HCT116 (cell line): ENCODE data around the gene MTHFD2L. TPM values are rescaled to one million over a fixed set of nuclear protein-coding genes. Genes with fewer than 3 reads are reported as not detected.

Source experiments
- ATAC-seq: fragments of 200-7000 bp; cut with Tn5 transposase; 2 replicates; pipeline ENCODE4 v1.9.1; 2020; ENCODE audit warnings: mild to moderate bottlenecking, moderate library complexity
- BruUV-seq: library from RNA; stranded (reverse); fragments of 400-500 nt; replicated peaks from 2 replicates; lab custom pipeline; 2021; lab: Mats Ljungman, UMichigan
- CTCF ChIA-PET: fragments of 300-600 bp; sonication (Branson Sonifier 250); formaldehyde crosslinking; loops from one replicate; lab custom pipeline; 2021; ENCODE audit warnings: antibody characterized with exemption; lab: Charles Lee
- POLR2A ChIA-PET: fragments of 300-600, 350-600 bp; sonication (Branson Sonifier 250); formaldehyde crosslinking; loops from one replicate; lab custom pipeline; 2021; ENCODE audit warnings: antibody characterized with exemption; lab: Charles Lee
- RAD21 ChIA-PET, 2 experiments: fragments of 300-600 bp; sonication (Branson Sonifier 250); formaldehyde crosslinking; loops; one replicate each; lab custom pipeline; 2023; ENCODE audit warnings: low total read pairs in 2 of 2; ENCODE audit not compliant: uncharacterized antibody in 2 of 2, unreplicated experiment in 2 of 2, low non-redundant PET in 1 of 2; lab: Charles Lee
- DNase-seq: peaks from one replicate; pipeline ENCODE4 v3.0.0-alpha.2; 2010; ENCODE audit warnings: low read depth, low spot score
- H2AFZ ChIP-seq: fragments of 200-600 bp; shearing (Covaris generic), sonication (generic); 2 replicates; pipeline ENCODE4 v1.6.1; 2017; ENCODE audit warnings: low read depth, mixed run types, mixed read lengths, antibody characterized with exemption, low read length; ENCODE audit not compliant: poor library complexity, severe bottlenecking
- H3K27ac ChIP-seq: 2 replicates; pipeline ENCODE4 v1.5.1; 2012; ENCODE audit warnings: low read depth, low read length
- H3K27me3 ChIP-seq: fragments of 200-600 bp; sonication (generic); 2 replicates; pipeline ENCODE4 v1.6.1; 2016; ENCODE audit warnings: mixed run types, low read length, mixed read lengths; ENCODE audit not compliant: insufficient read depth
- H3K36me3 ChIP-seq, 2 experiments: fragments of 200-500 bp in 1 of 2; fragments of 200-600 bp in 1 of 2; sonication (Bioruptor generic) in 1 of 2; sonication (generic) in 1 of 2; 2 replicates each; pipeline versions ENCODE4 v1.5.1 to v1.6.1; 2014 to 2016; ENCODE audit warnings: low read length in 2 of 2, inconsistent platforms in 1 of 2, mixed read lengths in 1 of 2, mixed run types in 1 of 2; ENCODE audit not compliant: insufficient read depth in 2 of 2, control insufficient read depth in 1 of 2
- H3K4me1 ChIP-seq, 2 experiments: fragments of 200-600 bp in 1 of 2; sonication (generic) in 1 of 2; 2 replicates each; pipeline versions ENCODE4 v1.5.1 to v1.6.1; 2012 to 2017; ENCODE audit warnings: low read length in 2 of 2, inconsistent platforms in 1 of 2, mild to moderate bottlenecking in 1 of 2, mixed read lengths in 1 of 2, mixed run types in 1 of 2, moderate library complexity in 1 of 2; ENCODE audit not compliant: insufficient read depth in 2 of 2, control insufficient read depth in 1 of 2
- H3K4me2 ChIP-seq: fragments of 200-600 bp; sonication (generic); 2 replicates; pipeline ENCODE4 v1.6.1; 2017; ENCODE audit warnings: mixed run types, low read length, mixed read lengths
- H3K4me3 ChIP-seq, 2 experiments: fragments of 200-600 bp in 1 of 2; sonication (generic) in 1 of 2; replicated peaks in 1 of 2; 2 replicates each; pipeline ENCODE4 v1.5.1; 2011 to 2016; ENCODE audit warnings: low read length in 2 of 2, control low read depth in 1 of 2, low read depth in 1 of 2, mild to moderate bottlenecking in 1 of 2, mixed read lengths in 1 of 2, mixed run types in 1 of 2
- H3K79me2 ChIP-seq: fragments of 200-600 bp; sonication (generic); 2 replicates; pipeline ENCODE4 v1.6.1; 2017; ENCODE audit warnings: mild to moderate bottlenecking, mixed run types, low read length, moderate library complexity, mixed read lengths; ENCODE audit not compliant: insufficient read depth
- H3K9ac ChIP-seq: fragments of 200-600 bp; sonication (generic); 2 replicates; pipeline ENCODE4 v1.6.1; 2016; ENCODE audit warnings: low read length, mixed read lengths
- H3K9me2 ChIP-seq: fragments of 200-600 bp; sonication (generic), shearing (Covaris generic); 2 replicates; pipeline ENCODE4 v1.6.1; 2017; ENCODE audit warnings: mixed run types, mild to moderate bottlenecking, moderate library complexity; ENCODE audit not compliant: insufficient read depth
- H3K9me3 ChIP-seq, 2 experiments: fragments of 200-500 bp in 1 of 2; fragments of 200-600 bp in 1 of 2; sonication (Bioruptor generic) in 1 of 2; sonication (generic) in 1 of 2; 2 replicates each; pipeline ENCODE4 v1.6.1; 2014 to 2017; ENCODE audit warnings: low read length in 2 of 2, mixed read lengths in 2 of 2, inconsistent platforms in 1 of 2, low read depth in 1 of 2, mild to moderate bottlenecking in 1 of 2, mixed run types in 1 of 2, moderate library complexity in 1 of 2; ENCODE audit not compliant: control insufficient read depth in 1 of 2, insufficient read depth in 1 of 2
- H4K20me1 ChIP-seq: fragments of 200-600 bp; sonication (generic), shearing (Covaris generic); 2 replicates; pipeline ENCODE4 v1.6.1; 2017; ENCODE audit warnings: mixed run types, mild to moderate bottlenecking, moderate library complexity; ENCODE audit not compliant: insufficient read depth
- CBX3 ChIP-seq: IDR thresholded peaks from 2 replicates; pipeline ENCODE4 v1.6.1; 2012; ENCODE audit warnings: low read depth
- EGR1 ChIP-seq: IDR thresholded peaks from 2 replicates; pipeline ENCODE4 v1.6.1; 2012; ENCODE audit warnings: low read depth
- ELF1 ChIP-seq: IDR thresholded peaks from 2 replicates; pipeline ENCODE4 v1.6.1; 2012; ENCODE audit warnings: low read depth, borderline replicate concordance
- JUND ChIP-seq: IDR thresholded peaks from 2 replicates; pipeline ENCODE4 v1.6.1; 2012
- POLR2AphosphoS5 ChIP-seq: IDR thresholded peaks from 2 replicates; pipeline ENCODE4 v1.6.1; 2011; ENCODE audit warnings: mild to moderate bottlenecking, low read depth, low read length, moderate library complexity
- RAD21 ChIP-seq: IDR thresholded peaks from 2 replicates; pipeline ENCODE4 v1.6.1; 2012; ENCODE audit warnings: low read depth, mild to moderate bottlenecking
- SIN3A ChIP-seq: IDR thresholded peaks from 2 replicates; pipeline ENCODE4 v1.6.1; 2012; ENCODE audit warnings: low read depth
- SP1 ChIP-seq: IDR thresholded peaks from 2 replicates; pipeline ENCODE4 v1.6.1; 2012; ENCODE audit warnings: low read depth
- SRF ChIP-seq: IDR thresholded peaks from 2 replicates; pipeline ENCODE4 v1.6.1; 2012; ENCODE audit warnings: low read depth
- TCF7L2 ChIP-seq: IDR thresholded peaks from 2 replicates; pipeline ENCODE4 v1.7.0; 2011; ENCODE audit warnings: borderline replicate concordance, inconsistent platforms; ENCODE audit not compliant: insufficient read depth, insufficient read length; ENCODE audit errors: extremely low read depth
- ZFX ChIP-seq: fragments of 450-650 bp; IDR thresholded peaks from 2 replicates; pipeline ENCODE4 v1.6.1; 2017
- ZNF274 ChIP-seq: fragments of 200-500 bp; sonication (Bioruptor generic); IDR thresholded peaks from 2 replicates; pipeline ENCODE4 v1.6.1; 2014; ENCODE audit warnings: mild to moderate bottlenecking, low read depth, low read length, inconsistent platforms
- intact Hi-C: fragments of 100-400 bp; cut with micrococcal nuclease; formaldehyde crosslinking; loops from 2 replicates; pipeline ENCODE4 v1.10.0; 2022
- total RNA-seq: library from RNA; stranded (reverse); gene quantifications from one replicate; pipeline ENCODE4 v1.2.1, GENCODE V29; 2021; ENCODE audit not compliant: unreplicated experiment
- TF ChIP-seq, protein P1 (sequence below), 3 experiments: fragments of 200-600 bp in 1 of 3; sonication (generic) in 1 of 3; IDR thresholded peaks in 2 of 3; conservative IDR thresholded peaks in 1 of 3; 2 replicates each; pipeline ENCODE4 v1.5.1; 2012 to 2017; ENCODE audit warnings: low read depth in 2 of 3, low read length in 2 of 3, antibody characterized with exemption in 1 of 3, borderline replicate concordance in 1 of 3, control low read depth in 1 of 3, mild to moderate bottlenecking in 1 of 3, mixed read lengths in 1 of 3, mixed run types in 1 of 3, moderate library complexity in 1 of 3; ENCODE audit not compliant: insufficient read depth in 1 of 3
- TF ChIP-seq, protein P2 (sequence below): IDR thresholded peaks from 2 replicates; pipeline ENCODE4 v1.6.1; 2012
- TF ChIP-seq, protein P3 (sequence below): IDR thresholded peaks from 2 replicates; pipeline ENCODE4 v1.6.1; 2012; ENCODE audit warnings: low read depth

Gene MTHFD2L
- total RNA-seq, 1 experiment from 2014 or later, result 15.0 TPM

DNA sequence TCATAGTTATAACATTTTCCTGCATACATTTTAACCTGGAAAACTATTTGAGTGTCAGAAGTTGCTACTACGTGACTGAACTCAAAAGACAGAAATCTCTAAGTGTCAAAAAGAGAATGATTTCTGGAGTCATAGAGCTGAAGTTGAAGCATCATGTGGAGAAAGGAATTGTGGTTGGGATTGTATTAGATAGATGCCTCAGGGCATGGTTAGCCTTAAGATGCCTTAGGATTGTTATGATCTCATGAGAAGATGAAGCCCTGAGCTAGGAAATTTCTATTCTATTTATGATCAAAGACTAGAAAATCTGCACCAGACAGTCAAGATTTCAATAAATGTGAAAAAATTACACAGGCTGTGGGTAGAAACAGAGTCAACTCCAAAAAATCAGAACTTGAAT, 170.6 kb downstream of the MTHFD2L start:
- Histone ChIP-seq H3K9me3 (no peaks in the 10 kb centered on the region), H2AFZ (no peak overlapping the region), H3K9ac (no peak overlapping the region), H3K4me3 (no peak overlapping the region), H3K27me3 (no peaks in the 10 kb centered on the region), H4K20me1 (no peaks in the 10 kb centered on the region), H3K36me3 (no peaks in the 10 kb centered on the region), H3K4me2 (no peak overlapping the region), H3K27ac (no peak overlapping the region), H3K79me2 (no peaks in the 10 kb centered on the region), H3K9me2 (no peaks in the 10 kb centered on the region; the same call in 1 of the 2 replicates), H3K4me1 (peaks cover 6 to 59% of the 10 kb centered on the region in 2 experiments; a peak in 3 of 4 replicates)
- no peak for ATAC-seq
- POLR2A ChIA-PET, result interaction anchor here (1.1 to 1.3 kb wide), 2 partner anchors 10 to 36 kb away, joined by 3 to 4 read pairs; partner anchors contain the start of gene EREG
- CTCF ChIA-PET, result no interaction called here
- no TSS peak for BruUV-seq
- RAD21 ChIA-PET, result no interaction called here
- intact Hi-C loops, result loop anchor here (10.0 kb wide), 1 partner anchor 956 kb away; no protein-coding TSS in a partner anchor
- DNase-seq, result no peak
- TF ChIP-seq EGR1 (no peak), SRF (no peak), SIN3A (no peak), TCF7L2 (no peak), ZFX (no peak), POLR2AphosphoS5 (no peak), ELF1 (no peak), CBX3 (no peak), ZNF274 (no peak), RAD21 (no peak), SP1 (no peak), JUND (no peak)
- TF ChIP-seq, protein P1, sequence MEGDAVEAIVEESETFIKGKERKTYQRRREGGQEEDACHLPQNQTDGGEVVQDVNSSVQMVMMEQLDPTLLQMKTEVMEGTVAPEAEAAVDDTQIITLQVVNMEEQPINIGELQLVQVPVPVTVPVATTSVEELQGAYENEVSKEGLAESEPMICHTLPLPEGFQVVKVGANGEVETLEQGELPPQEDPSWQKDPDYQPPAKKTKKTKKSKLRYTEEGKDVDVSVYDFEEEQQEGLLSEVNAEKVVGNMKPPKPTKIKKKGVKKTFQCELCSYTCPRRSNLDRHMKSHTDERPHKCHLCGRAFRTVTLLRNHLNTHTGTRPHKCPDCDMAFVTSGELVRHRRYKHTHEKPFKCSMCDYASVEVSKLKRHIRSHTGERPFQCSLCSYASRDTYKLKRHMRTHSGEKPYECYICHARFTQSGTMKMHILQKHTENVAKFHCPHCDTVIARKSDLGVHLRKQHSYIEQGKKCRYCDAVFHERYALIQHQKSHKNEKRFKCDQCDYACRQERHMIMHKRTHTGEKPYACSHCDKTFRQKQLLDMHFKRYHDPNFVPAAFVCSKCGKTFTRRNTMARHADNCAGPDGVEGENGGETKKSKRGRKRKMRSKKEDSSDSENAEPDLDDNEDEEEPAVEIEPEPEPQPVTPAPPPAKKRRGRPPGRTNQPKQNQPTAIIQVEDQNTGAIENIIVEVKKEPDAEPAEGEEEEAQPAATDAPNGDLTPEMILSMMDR (IDR thresholded peaks at IDR 0.05 in 2 of 3, conservative IDR thresholded peaks at IDR 0.05 in 1 of 3; ENCODE audit: borderline replicate concordance in 1 of 3, insufficient read depth in 1 of 3, low read depth in 2 of 3, low read length in 2 of 3), result no peak
- TF ChIP-seq, protein P2, sequence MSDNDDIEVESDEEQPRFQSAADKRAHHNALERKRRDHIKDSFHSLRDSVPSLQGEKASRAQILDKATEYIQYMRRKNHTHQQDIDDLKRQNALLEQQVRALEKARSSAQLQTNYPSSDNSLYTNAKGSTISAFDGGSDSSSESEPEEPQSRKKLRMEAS, result no peak
- TF ChIP-seq, protein P3, sequence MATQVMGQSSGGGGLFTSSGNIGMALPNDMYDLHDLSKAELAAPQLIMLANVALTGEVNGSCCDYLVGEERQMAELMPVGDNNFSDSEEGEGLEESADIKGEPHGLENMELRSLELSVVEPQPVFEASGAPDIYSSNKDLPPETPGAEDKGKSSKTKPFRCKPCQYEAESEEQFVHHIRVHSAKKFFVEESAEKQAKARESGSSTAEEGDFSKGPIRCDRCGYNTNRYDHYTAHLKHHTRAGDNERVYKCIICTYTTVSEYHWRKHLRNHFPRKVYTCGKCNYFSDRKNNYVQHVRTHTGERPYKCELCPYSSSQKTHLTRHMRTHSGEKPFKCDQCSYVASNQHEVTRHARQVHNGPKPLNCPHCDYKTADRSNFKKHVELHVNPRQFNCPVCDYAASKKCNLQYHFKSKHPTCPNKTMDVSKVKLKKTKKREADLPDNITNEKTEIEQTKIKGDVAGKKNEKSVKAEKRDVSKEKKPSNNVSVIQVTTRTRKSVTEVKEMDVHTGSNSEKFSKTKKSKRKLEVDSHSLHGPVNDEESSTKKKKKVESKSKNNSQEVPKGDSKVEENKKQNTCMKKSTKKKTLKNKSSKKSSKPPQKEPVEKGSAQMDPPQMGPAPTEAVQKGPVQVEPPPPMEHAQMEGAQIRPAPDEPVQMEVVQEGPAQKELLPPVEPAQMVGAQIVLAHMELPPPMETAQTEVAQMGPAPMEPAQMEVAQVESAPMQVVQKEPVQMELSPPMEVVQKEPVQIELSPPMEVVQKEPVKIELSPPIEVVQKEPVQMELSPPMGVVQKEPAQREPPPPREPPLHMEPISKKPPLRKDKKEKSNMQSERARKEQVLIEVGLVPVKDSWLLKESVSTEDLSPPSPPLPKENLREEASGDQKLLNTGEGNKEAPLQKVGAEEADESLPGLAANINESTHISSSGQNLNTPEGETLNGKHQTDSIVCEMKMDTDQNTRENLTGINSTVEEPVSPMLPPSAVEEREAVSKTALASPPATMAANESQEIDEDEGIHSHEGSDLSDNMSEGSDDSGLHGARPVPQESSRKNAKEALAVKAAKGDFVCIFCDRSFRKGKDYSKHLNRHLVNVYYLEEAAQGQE, result no peak
